Measurements from ENCODE around the gene YIPF3.
"Not testable (repeated sequence)": the region's sequence is repeated elsewhere in the genome, so short reads cannot be mapped to it uniquely, and the experiment has no call there.

The YIPF3 gene

DNA sequence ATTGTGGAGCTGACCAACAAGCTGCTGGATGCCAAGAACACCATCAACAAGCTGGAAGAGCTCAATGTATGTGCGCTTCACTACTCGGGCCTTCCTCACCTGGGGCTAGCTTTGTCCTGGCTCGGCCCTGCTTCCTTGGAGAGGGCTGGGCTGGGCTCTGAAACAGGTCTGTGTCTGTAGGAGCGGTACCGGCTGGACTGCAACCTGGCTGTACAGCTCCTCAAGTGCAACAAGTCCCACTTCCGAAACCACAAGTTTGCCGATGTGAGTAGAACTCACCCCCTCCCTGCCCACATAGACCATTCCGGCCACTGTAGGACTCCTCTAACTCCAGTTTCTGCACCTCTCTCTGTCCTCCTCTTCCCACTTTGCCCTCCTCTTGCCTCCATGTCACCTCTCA, 13.3 kb downstream of the YIPF3 start:
- no peak for FAIRE-seq
- TF ChIP-seq, protein P1, sequence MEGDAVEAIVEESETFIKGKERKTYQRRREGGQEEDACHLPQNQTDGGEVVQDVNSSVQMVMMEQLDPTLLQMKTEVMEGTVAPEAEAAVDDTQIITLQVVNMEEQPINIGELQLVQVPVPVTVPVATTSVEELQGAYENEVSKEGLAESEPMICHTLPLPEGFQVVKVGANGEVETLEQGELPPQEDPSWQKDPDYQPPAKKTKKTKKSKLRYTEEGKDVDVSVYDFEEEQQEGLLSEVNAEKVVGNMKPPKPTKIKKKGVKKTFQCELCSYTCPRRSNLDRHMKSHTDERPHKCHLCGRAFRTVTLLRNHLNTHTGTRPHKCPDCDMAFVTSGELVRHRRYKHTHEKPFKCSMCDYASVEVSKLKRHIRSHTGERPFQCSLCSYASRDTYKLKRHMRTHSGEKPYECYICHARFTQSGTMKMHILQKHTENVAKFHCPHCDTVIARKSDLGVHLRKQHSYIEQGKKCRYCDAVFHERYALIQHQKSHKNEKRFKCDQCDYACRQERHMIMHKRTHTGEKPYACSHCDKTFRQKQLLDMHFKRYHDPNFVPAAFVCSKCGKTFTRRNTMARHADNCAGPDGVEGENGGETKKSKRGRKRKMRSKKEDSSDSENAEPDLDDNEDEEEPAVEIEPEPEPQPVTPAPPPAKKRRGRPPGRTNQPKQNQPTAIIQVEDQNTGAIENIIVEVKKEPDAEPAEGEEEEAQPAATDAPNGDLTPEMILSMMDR (IDR thresholded peaks at IDR 0.05; ENCODE audit: insufficient read depth, missing control alignments): no peak
- no peak for DNase-seq (ENCODE audit: insufficient read length, low spot score)

DNA sequence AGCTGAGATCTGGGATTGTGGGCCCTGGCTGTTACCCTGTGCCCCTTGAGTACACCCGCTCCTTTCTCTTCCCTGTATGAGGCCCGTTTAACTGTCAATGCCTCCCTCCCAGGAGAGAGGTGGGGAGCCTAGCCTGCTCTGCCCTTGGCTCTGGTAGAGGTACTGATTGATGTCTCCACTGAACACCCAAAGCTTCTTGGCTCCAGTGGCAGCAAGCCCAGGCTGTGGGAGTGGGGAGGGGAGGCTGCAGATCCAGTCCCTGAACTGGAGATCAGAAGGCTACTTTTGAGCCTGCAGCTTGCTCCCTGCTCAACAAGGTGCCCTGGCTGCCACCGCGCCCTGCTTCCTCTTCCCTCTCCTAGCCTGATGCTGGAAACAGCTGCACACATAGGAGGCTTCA, 14.1 kb downstream of the YIPF3 start:
- FAIRE-seq: no peak
- TF ChIP-seq, protein P1 (IDR thresholded peaks at IDR 0.05; ENCODE audit: insufficient read depth, missing control alignments): no peak
- DNase-seq (ENCODE audit: insufficient read length, low spot score): no peak

DNA sequence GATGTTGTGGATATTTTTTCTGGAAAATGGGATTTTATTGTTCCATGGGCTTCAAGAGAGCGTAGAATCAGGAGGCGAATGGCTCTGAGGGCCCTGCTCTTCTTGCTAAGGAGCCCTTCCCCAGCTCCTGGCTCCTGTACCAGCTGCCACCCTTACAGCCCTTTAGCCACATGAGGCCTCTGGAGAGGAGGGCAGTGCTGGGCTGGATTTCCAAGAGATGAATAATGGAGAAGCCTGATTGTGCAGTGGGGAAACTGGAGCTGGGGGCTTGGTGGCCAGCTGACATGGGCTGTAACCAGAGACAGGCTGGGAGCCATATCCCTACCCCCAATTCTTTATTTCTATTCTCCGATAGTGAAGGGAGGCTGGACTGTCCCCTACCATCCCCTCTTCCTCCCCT, 15.8 kb downstream of the YIPF3 start:
- TF ChIP-seq, protein P1 (IDR thresholded peaks at IDR 0.05; ENCODE audit: insufficient read depth, missing control alignments): no peak
- FAIRE-seq (no peak), DNase-seq (ENCODE audit: insufficient read length, low spot score) (no peak)

DNA sequence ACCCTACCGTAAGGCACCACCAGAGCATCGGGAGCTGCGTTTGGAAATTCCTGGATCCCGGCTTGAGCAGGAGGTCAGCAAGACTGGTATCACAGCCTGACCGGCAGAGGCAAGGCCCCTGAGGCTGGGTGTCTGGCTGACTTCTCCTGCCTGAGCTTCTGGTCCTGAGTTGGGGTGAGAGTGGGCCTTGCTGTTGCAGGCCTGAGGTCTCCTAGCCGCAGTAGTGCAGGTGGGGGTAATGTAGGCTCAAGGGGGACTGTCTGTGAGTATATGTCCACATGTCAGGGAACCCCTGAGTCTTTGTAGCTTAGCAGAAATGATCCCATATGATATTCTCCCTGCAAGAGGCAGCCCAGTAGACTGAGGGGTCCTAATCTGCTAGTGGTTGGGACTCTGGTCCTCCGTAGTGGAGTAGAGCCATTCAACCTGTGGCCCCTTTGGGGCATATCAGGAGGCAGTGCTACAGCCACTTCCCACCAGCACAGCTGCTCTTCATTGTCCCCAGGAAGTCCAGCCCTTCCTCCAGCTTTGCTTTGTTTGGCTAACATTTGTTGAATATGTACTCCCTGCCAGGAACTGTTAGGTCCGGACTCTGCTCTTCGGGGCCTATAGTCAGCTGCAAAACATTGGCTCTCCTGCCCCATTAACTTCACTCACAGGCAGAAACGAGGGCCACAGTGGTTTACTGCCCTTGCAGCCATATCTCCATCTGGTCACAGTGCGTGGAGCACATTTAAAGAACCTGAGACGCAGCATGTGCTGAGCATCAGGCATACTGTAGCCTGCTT, 17.5 kb downstream of the YIPF3 start:
- TF ChIP-seq, protein P1 (IDR thresholded peaks at IDR 0.05; ENCODE audit: insufficient read depth, missing control alignments): no peak
- FAIRE-seq (no peak), DNase-seq (ENCODE audit: insufficient read length, low spot score) (no peak)

DNA sequence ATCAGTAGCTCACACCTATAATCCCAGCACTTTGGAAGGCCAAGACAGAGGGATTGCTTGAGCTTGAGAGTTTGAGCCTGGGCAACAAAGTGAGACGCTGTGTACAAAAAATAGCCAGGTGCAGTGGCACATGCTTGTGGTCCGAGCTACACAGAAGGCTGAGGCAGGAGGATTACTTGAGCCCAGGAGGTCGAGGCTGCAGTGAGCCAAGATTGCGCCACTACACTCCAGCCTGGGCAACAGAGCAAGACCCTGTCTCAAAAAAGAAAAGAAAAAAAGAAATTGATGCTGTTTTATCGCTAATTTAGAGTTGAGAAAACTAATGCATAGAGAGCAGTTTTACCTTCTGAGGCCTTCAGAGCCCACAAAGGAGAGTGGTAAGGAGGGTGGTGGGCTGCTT, 18.4 kb downstream of the YIPF3 start:
- not testable (repeated sequence) for DNase-seq (ENCODE audit: insufficient read length, low spot score); FAIRE-seq

DNA sequence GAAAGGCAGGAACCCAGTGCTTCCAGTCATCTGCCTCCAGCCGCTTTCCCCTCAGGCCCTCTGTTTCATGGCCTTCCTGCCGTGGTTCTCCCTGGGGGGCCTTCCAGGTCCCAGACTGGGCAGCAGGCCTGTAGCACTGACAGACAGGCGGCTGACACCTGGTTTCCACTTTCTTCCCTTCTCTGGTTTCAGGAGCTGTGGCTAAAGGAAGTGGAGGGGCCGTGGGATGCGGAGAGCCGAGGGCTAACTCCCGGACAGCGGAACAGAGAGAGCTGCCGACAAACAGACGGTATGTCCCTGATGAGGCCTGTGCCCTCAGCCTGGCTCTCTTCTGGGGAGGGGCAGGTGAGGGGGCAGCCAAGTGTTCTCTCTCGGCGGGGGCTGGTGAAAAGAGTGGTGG, 19.0 kb downstream of the YIPF3 start:
- TF ChIP-seq, protein P1 (IDR thresholded peaks at IDR 0.05; ENCODE audit: insufficient read depth, missing control alignments): no peak
- no peak for FAIRE-seq
- no peak for DNase-seq (ENCODE audit: insufficient read length, low spot score)

DNA sequence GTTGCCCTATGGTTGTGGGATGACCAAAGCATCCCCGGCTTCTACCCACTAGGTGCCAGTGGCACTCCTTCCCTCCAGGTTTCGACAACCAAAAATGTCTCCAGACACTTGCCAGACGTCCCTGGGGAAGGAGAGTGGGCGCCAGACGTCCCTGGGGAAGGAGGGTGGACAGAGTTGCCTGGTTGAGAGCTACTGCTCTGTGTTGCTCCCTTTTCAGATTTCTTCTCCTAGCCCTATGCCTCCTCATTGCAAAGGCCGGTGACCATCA, 19.7 kb downstream of the YIPF3 start:
- TF ChIP-seq, protein P1 (IDR thresholded peaks at IDR 0.05; ENCODE audit: insufficient read depth, missing control alignments): no peak
- DNase-seq (ENCODE audit: insufficient read length, low spot score) (no peak), FAIRE-seq (no peak)

All from D721Med (cell line).